Keratinocyte (primary cell): ENCODE results near the gene EPB41. TPM values are rescaled to one million over a fixed set of nuclear protein-coding genes. Genes with fewer than 3 reads are reported as not detected.

Experiments
- DNase-seq: peaks from one replicate; pipeline ENCODE4 v3.0.0-alpha.2; 2011; ENCODE audit warnings: low read depth, missing footprints, low spot score
- FAIRE-seq: peaks from 2 replicates; lab custom pipeline; 2011; peaks lifted over from hg19 to GRCh38; lab: Jason Lieb, UNC
- H2AFZ ChIP-seq: 2 replicates; pipeline ENCODE4 v1.6.0; 2012; ENCODE audit warnings: low read length, control low read depth, inconsistent platforms; ENCODE audit not compliant: control insufficient read depth
- H3K27ac ChIP-seq: 2 replicates; pipeline ENCODE4 v1.5.1; 2011; ENCODE audit warnings: low read length; ENCODE audit not compliant: control insufficient read depth, insufficient read depth
- H3K27me3 ChIP-seq: 3 replicates; pipeline ENCODE4 v1.6.0; 2011; ENCODE audit warnings: low read length; ENCODE audit not compliant: control insufficient read depth, insufficient read depth; ENCODE audit errors: extremely low read depth
- H3K36me3 ChIP-seq, 2 experiments: 2 replicates in 1 of 2; 3 replicates in 1 of 2; pipeline ENCODE4 v1.5.1; 2011; ENCODE audit warnings: low read length in 2 of 2, mild to moderate bottlenecking in 1 of 2; ENCODE audit not compliant: control insufficient read depth in 2 of 2, insufficient read depth in 2 of 2; ENCODE audit errors: extremely low read depth in 1 of 2
- H3K4me1 ChIP-seq: 3 replicates; pipeline ENCODE4 v1.5.1; 2011; ENCODE audit warnings: low read length; ENCODE audit not compliant: control insufficient read depth, insufficient read depth; ENCODE audit errors: extremely low read depth
- H3K4me2 ChIP-seq: 3 replicates; pipeline ENCODE4 v1.6.0; 2011; ENCODE audit warnings: low read depth, low read length; ENCODE audit not compliant: control insufficient read depth, insufficient read depth; ENCODE audit errors: extremely low read depth
- H3K4me3 ChIP-seq, 3 experiments: fragments of 200-600 bp in 1 of 3; sonication (generic) in 1 of 3; 2 replicates in 2 of 3; 3 replicates in 1 of 3; pipeline ENCODE4 v1.5.1; 2011 to 2016; ENCODE audit warnings: low read length in 3 of 3, mild to moderate bottlenecking in 3 of 3, control low read depth in 2 of 3, inconsistent platforms in 1 of 3, low read depth in 1 of 3, mixed read lengths in 1 of 3, mixed run types in 1 of 3, moderate library complexity in 1 of 3; ENCODE audit not compliant: control insufficient read depth in 2 of 3, insufficient read depth in 2 of 3; ENCODE audit errors: extremely low read depth in 1 of 3
- H3K79me2 ChIP-seq: 2 replicates; pipeline ENCODE4 v1.6.0; 2012; ENCODE audit warnings: low read length; ENCODE audit not compliant: control insufficient read depth, insufficient read depth
- H3K9ac ChIP-seq: 3 replicates; pipeline ENCODE4 v1.6.0; 2011; ENCODE audit warnings: low read length; ENCODE audit not compliant: control insufficient read depth, insufficient read depth; ENCODE audit errors: extremely low read depth
- H3K9me1 ChIP-seq: 3 replicates; pipeline ENCODE4 v1.6.0; 2011; ENCODE audit warnings: low read length; ENCODE audit not compliant: control insufficient read depth, insufficient read depth; ENCODE audit errors: extremely low read depth
- H3K9me3 ChIP-seq: 2 replicates; pipeline ENCODE4 v1.5.1; 2012; ENCODE audit warnings: low read depth, low read length; ENCODE audit not compliant: control insufficient read depth
- H4K20me1 ChIP-seq: 3 replicates; pipeline ENCODE4 v1.6.0; 2011; ENCODE audit warnings: low read length; ENCODE audit not compliant: control insufficient read depth, insufficient read depth; ENCODE audit errors: extremely low read depth
- CTCF ChIP-seq, 3 experiments: IDR thresholded peaks in 1 of 3; conservative IDR thresholded peaks in 1 of 3; optimal IDR thresholded peaks in 1 of 3; 2 replicates in 2 of 3; 3 replicates in 1 of 3; pipeline versions ENCODE3 to v1.5.1; 2011; ENCODE audit warnings: low read length in 3 of 3, mild to moderate bottlenecking in 3 of 3, moderate library complexity in 2 of 3, control low read depth in 1 of 3, inconsistent platforms in 1 of 3; ENCODE audit not compliant: insufficient read depth in 2 of 3; ENCODE audit errors: extremely low read depth in 1 of 3
- EZH2 ChIP-seq: IDR thresholded peaks from one replicate; pipeline ENCODE4 v1.6.1; 2012; ENCODE audit warnings: inconsistent platforms, mild to moderate bottlenecking, low read length, moderate library complexity
- dilution Hi-C: fragments of 300-500 bp; cut with MboI; formaldehyde crosslinking; loops from one replicate; pipeline ENCODE4 v1.7.0; 2020; ENCODE audit warnings: low sequenced_read_pairs; ENCODE audit not compliant: extremely low pct_ligation_motif_present
- polyA plus RNA-seq, 5 experiments: library from polyadenylated mRNA; depleted of rRNA in 3 of 5; stranded (reverse) in 3 of 5; stranded (forward) in 1 of 5; unstranded in 1 of 5; fragments of >200 nt; gene quantifications; 1 replicate in 1 of 5; 2 replicates in 3 of 5; 3 replicates in 1 of 5; pipeline versions ENCODE4 v1.2.1 to v1.2.3, GENCODE V29; 2011 to 2012; ENCODE audit warnings: missing spikeins in 2 of 5, low read depth in 1 of 5, low replicate concordance in 1 of 5

The EPB41 gene
- polyA plus RNA-seq, 1 donor (not counting 4 experiments of a cell fraction or from before 2014, with no cell fraction given): 21.1 TPM

GRCh38 chr1:29144178-29144577 is 229.8 kb downstream of the EPB41 start:
- Histone ChIP-seq H3K4me2 (no peak overlapping the region), H3K4me1 (peaks cover 7% of the 10 kb centered on the region), H3K36me3 (peaks cover 6 to 27% of the 10 kb centered on the region in 2 experiments), H3K9me3 (no peaks in the 10 kb centered on the region), H3K9me1 (no peaks in the 10 kb centered on the region), H4K20me1 (no peaks in the 10 kb centered on the region), H3K4me3 (no peak overlapping the region), H3K79me2 (no peaks in the 10 kb centered on the region), H3K27ac (no peak overlapping the region), H2AFZ (no peak overlapping the region), H3K27me3 (no peaks in the 10 kb centered on the region), H3K9ac (no peak overlapping the region)
- DNase-seq: no peak
- TF ChIP-seq CTCF (optimal IDR thresholded peaks at IDR 0.05 in 1 of 3, IDR thresholded peaks at IDR 0.05 in 1 of 3, conservative IDR thresholded peaks at IDR 0.05 in 1 of 3; ENCODE audit: extremely low read depth in 1 of 3, insufficient read depth in 2 of 3, low read length in 3 of 3): no peak
- no peak for TF ChIP-seq EZH2
- no peak for FAIRE-seq
- dilution Hi-C loops: no loop called here

- FAIRE-seq: peak; percentile 26
- Histone ChIP-seq H3K4me3 (no peak overlapping the region), H3K79me2 (no peaks in the 10 kb centered on the region), H3K4me2 (no peak overlapping the region), H3K36me3 (peaks cover 11 to 38% of the 10 kb centered on the region in 2 experiments), H3K27me3 (no peaks in the 10 kb centered on the region), H4K20me1 (no peaks in the 10 kb centered on the region), H2AFZ (no peak overlapping the region), H3K9me3 (no peaks in the 10 kb centered on the region), H3K9me1 (no peaks in the 10 kb centered on the region), H3K4me1 (peaks cover 7% of the 10 kb centered on the region), H3K9ac (no peak overlapping the region), H3K27ac (peak overlapping the region; percentile 58)
- dilution Hi-C loops: no loop called here
- TF ChIP-seq EZH2 (no peak), CTCF (optimal IDR thresholded peaks at IDR 0.05 in 1 of 3, IDR thresholded peaks at IDR 0.05 in 1 of 3, conservative IDR thresholded peaks at IDR 0.05 in 1 of 3; ENCODE audit: extremely low read depth in 1 of 3, insufficient read depth in 2 of 3, low read length in 3 of 3) (no peak)
- DNase-seq: no peak
Measured at GRCh38 chr1:29145739-29146437, 231.5 kb downstream of the EPB41 start.
